Epithelial cell of alveolus of lung (primary cell): ENCODE data around the gene COL13A1. TPM values are rescaled to one million over a fixed set of nuclear protein-coding genes. Genes with fewer than 3 reads are reported as not detected.

Experiments used
- total RNA-seq: library from RNA; depleted of rRNA; stranded (reverse); fragments of >200 nt; gene quantifications from 2 replicates; pipeline ENCODE4 v1.2.1, GENCODE V29; 2015

The COL13A1 gene
- total RNA-seq = 3.7 and 22.6 TPM in 2 replicates

GRCh38 chr10:69801434-69802315 lies at the start of gene COL13A1:
TSS of gene COL13A1 (plus strand) at chr10:69801906. CDS start at chr10:69802424, 518 bp downstream.

Other genes with a start within 250 kb of the COL13A1 start
- not detected in 2 replicates for gene NEUROG3, start 228.5 kb upstream of the COL13A1 start, total RNA-seq
- gene FAM241B, start 171.7 kb upstream of the COL13A1 start, total RNA-seq = 0.65 TPM in 1 of 2 replicates, not detected in the other